Stimulated activated CD4-positive, alpha-beta T cell treated with anti-CD3 and anti-CD28 coated beads, TNF-alpha, amount 100 ng/mL, for 4 hours (primary cell): ENCODE measurements around the gene PPL.
"Not testable (repeated sequence)": the region's sequence is repeated elsewhere in the genome, so short reads cannot be mapped to it uniquely, and the experiment has no call there.

Experiments
- DNase-seq, 3 experiments: peaks; one replicate each; pipeline ENCODE4 v3.0.0-alpha.2; 2020; ENCODE audit warnings: low read depth in 3 of 3

Gene PPL

DNA sequence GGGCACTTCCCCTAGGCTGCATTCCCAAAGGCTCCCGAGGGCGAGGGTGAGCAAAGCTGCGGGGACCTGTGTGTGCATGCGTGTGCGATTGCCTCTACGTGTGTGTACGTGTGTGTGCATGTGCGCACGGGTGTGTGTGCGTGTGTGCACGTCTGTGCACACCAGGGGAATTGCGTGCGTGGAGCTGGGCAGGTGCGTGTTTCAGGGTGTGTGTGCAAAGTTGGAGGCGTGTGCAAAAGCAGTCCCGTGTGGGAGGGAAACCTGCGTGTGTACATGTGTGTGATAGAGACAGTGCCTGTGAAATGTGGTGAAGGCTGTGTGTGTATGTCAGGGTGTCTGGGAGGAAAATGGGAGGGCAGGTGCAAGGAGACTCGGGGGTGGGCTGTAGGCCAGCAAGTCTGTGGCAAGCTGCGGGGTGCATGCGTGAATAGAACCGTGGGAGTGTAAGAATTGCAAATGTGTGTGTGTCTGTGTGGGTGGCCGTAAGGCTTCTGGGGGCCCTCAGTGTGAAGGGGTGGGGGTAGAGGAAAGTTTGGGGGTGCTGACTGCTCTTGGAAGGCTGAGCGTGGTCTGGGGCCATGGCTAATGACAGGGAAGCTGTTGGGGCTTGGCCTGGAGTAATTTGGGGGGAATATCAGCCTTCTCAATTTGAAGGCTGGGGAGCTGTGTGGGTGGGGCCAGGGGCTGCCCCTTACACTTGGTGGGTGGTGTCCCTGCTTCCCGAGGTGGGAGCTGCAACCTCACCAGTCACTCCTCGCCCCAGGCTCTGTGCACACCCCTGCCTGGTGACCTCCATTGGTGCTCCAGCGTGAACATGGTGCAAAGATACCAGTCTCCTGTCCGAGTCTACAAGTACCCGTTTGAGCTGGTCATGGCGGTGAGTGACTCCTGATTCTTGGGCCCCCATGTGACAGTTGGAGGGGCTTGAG, 21.8 kb upstream of the PPL start:
- DNase-seq = no peak

DNA sequence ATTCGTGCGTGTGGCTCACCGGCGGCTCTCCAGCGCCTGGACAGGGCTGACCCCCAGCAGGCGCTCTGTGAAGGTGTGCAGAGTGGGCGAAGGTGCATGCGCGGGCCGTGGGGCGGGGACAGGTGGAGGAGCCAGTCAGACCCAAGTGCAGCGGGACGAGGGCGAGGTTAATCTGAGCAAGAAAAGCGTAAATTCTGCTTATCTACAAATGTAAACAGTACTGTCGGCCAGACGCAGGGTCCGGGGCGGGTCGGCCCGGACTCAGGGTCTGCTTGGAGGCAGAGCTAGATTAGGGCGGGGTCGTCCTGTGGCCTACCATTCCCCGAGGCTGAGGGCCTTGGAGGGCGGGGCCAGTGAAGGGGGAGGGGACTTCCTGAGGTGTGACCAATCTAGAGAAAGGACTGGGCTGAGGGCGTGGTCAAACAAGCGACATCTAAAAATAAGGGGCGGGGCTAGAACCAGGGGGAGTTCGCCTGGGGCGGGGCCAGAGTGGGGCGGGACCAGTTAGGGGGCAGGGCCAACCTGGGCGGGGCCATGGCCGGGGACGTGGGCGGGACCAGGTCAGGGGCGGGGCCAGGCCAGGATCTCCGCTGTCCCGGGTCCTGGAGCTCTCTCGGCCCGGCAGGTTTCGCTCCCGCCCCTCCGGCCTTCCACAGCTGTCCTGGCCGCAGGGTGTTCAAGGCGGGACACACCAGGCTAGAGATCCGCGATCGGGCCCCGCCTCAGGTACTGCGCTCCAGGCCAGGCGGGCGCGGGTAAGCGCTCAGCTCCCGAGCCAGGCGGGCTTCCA, 21.0 kb upstream of the PPL start, which contains the start of gene SEC14L5:
SEC14L5 (plus strand) TSS at position 611 of the 790 bp plus-strand sequence. CDS start 994 bp downstream, outside the sequence.
- peak; percentile 71 to 81 (median 78) for DNase-seq

DNA sequence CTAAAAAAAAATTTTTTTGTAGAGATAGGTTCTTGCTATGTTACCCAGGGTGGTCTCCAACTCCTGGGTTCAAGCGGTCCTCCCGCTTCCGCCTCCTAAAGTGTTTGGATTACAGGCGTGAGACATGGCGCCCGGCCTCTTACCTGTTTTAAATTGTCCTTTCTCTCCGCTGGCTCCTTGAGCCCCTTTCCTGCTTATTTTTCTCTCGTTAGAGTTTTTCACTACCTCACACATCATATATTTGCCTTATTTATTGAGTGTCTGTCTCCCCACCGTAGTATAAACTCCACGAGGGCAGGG, 20.4 kb upstream of the PPL start:
- no peak for DNase-seq

- DNase-seq = no peak
Observed at GRCh38 chr16:4954714-4955113, 17.8 kb upstream of the PPL start.

DNA sequence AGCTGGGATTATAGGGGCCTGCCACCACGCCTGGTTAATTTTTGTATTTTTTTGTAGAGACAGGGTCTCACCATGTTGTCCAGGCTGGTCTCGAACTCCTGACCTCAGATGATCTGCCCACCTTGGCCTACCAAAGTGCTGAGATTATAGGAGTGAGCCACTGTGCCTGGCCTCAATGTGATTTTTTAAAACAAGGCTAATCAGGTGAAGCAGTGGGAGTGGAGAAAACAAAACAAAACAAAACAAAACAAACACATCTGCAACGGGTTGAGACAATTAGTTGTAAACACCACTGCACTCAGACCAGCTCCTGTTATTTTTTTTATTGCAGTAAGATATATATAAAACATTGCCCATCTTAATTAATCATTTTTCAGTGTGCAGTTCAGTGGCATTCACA, 14.6 kb upstream of the PPL start:
- DNase-seq = not testable (repeated sequence)

GRCh38 chr16:4949986-4950385, 13.0 kb upstream of the PPL start:
- no peak for DNase-seq

DNA sequence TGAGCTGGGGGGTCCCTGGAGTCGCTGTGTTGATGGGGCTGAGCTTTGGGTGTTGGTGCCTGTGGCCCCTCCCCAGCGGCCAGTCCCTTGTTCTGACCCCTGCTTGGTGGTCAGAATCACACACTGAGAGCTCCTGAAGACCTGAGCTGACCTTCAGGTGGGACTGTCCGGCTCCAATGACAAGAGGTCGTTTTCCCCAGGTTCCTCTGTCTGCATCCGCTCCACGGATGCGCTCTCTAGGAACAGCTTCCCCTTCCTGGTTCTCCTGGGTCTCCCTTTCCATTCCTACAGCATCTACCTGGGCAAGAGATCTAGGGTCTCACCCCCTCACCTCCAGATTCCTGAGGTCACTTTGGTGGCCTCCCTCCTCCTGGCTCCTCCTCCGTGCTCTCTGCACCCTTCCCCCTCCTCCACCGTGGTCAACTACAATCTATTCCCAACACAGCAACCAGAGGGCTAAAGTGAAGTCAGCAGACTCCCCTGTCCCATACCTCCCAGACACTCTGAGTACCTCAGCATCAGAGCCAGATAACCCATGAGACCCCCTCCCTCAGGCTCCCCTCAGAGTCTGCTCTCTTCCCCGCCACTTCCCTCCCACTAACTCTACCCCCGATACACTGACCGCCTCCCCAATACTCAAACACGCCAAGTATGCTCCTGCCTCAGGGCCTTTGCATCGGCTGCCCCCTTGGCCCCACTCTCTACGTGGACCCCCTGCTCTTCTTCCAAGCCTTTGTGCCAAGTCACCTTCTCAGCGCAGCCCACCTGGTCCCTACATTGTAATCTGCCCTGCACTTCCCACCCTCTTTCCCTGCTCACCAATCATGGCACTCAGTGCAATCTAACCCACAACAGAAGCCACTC, 12.2 kb upstream of the PPL start:
- DNase-seq = no peak

GRCh38 chr16:4947722-4948503, 11.0 kb upstream of the PPL start:
- no peak for DNase-seq

DNA sequence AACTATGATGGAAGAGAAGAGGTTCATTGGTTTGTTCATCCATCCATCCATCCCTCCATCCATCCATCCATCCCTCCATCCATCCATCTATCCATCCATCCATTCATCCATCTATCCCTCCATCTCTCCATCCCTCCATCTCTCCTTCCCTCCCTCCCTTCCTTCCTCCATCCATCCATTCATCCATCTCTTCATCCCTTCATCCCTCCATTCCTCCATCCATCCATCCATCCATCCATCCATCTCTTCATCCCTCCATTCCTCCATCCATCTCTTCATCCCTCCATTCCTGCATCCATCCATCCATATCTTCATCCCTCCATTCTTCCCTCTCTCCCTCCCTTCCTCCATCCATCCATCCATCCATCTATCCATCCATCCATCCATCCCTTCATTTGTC, 10.0 kb upstream of the PPL start:
- DNase-seq = no peak

- no peak for DNase-seq
Observed at GRCh38 chr16:4945560-4946502, 8.9 kb upstream of the PPL start.

GRCh38 chr16:4944333-4945281, 7.7 kb upstream of the PPL start:
- DNase-seq = no peak

- DNase-seq = no peak
Observed at GRCh38 chr16:4942481-4942880, 5.5 kb upstream of the PPL start.

GRCh38 chr16:4940719-4941118, 3.8 kb upstream of the PPL start:
- DNase-seq = no peak

GRCh38 chr16:4938683-4939030, 1.7 kb upstream of the PPL start:
- DNase-seq = no peak

DNA sequence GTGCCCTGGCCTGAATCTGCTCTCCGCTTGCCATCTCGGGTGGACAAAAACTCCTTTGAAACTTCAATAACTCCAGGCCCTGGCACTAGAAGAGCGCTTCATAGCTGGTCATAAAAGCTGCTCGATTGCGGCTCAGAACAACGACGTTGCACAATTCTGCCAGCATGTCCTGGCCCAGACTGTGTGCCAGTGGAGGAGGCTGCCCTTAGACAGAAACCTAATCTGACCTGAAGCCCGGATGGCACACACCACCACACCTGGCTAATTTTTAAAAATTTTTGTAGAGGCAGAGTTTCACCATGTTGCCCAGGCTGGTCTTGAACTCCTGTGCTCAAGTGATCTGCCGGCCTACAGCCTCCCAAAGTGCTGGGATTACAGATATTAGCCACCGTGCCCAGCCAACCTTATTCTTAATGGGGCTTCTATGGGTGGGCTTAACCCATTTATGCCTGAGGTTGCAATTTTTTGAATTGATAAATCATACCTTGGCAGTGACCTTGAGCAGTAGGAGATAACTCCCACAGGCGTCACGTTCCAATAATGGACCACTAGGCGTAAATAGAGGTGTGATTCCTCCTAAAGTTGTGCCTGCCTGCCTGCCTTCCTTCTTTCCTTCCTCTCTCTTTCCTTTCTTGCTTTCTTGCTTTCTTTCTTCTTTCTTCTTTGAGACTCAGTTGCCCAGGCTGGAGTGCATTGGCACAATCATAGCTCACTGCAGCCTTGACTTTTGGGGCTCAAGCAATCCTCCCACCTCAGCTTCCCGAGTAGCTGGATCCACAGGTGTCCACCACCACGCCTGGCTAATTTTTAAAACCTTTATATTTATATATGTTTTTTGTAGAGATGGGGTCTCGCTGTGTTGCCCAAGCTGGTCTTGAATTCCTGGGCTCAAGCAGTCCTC, 1.1 kb upstream of the PPL start:
- DNase-seq = no peak

- no peak for DNase-seq
Observed at GRCh38 chr16:4936181-4936990, 562 bp downstream of the PPL start.

- DNase-seq = no peak
Observed at GRCh38 chr16:4935241-4935855, 1.6 kb downstream of the PPL start.
